ENCODE measurements around the gene ACTL10. TPM values are rescaled to one million over a fixed set of nuclear protein-coding genes. Genes with fewer than 3 reads are reported as not detected.
A peak's percentile ranks its signal among the peaks of the same experiment; 100 is the strongest.

The ACTL10 gene
- total and polyA plus RNA-seq, 2 of the 13 experiments (the other 11 are each of a cell fraction or from before 2014, with no cell fraction given), result not detected

- TF ChIP-seq PHF5A (CRISPR knock-in tag; IDR thresholded peaks at IDR 0.05; ENCODE audit: low read depth, unreplicated experiment) (no peak), RBFOX2 (IDR thresholded peaks at IDR 0.05; ENCODE audit: low read depth, low read length) (peak; percentile 43), ZNF644 (CRISPR knock-in tag; IDR thresholded peaks at IDR 0.05; ENCODE audit: low read depth) (no peak), ZNF101 (CRISPR knock-in tag; IDR thresholded peaks at IDR 0.05; ENCODE audit: borderline replicate concordance, low read depth) (no peak), SMYD3 (CRISPR knock-in tag; IDR thresholded peaks at IDR 0.05) (no peak), ZMYM4 (CRISPR knock-in tag; IDR thresholded peaks at IDR 0.05) (no peak), SAP130 (CRISPR knock-in tag; IDR thresholded peaks at IDR 0.05; ENCODE audit: low read depth) (peak; percentile 4; the same call in 1 of the 2 replicates), MZF1 (CRISPR knock-in tag; IDR thresholded peaks at IDR 0.05; ENCODE audit: borderline replicate concordance) (0 out of 2 replicates have a peak, but pooled peaks have one; percentile 77), ZNF224 (CRISPR knock-in tag; IDR thresholded peaks at IDR 0.05) (peak; percentile 38; the same call in 1 of the 2 replicates), GTF2F1 (IDR thresholded peaks at IDR 0.05; ENCODE audit: low read length) (no peak), NCOA1 (CRISPR knock-in tag; IDR thresholded peaks at IDR 0.05) (no peak), TIGD3 (CRISPR knock-in tag; IDR thresholded peaks at IDR 0.05; ENCODE audit: borderline replicate concordance) (no peak), ZNF772 (CRISPR knock-in tag; IDR thresholded peaks at IDR 0.05) (peak; percentile 34; the same call in 1 of the 2 replicates), MYC (CRISPR knock-in tag; IDR thresholded peaks at IDR 0.05; ENCODE audit: borderline replicate concordance) (0 out of 2 replicates have a peak, but pooled peaks have one; percentile 32), PATZ1 (CRISPR knock-in tag; IDR thresholded peaks at IDR 0.05) (peak; percentile 23; the same call in 1 of the 2 replicates), ZNF792 (CRISPR knock-in tag; IDR thresholded peaks at IDR 0.05) (no peak), ZNF136 (CRISPR knock-in tag; IDR thresholded peaks at IDR 0.05; ENCODE audit: low read depth) (no peak), HCFC1 (IDR thresholded peaks at IDR 0.05; ENCODE audit: low read depth, low read length) (0 out of 2 replicates have a peak, but pooled peaks have one; percentile 11), NAIF1 (CRISPR knock-in tag; IDR thresholded peaks at IDR 0.05; ENCODE audit: borderline replicate concordance) (no peak), ZNF563 (CRISPR knock-in tag; IDR thresholded peaks at IDR 0.05) (0 out of 2 replicates have a peak, but pooled peaks have one; percentile 36), THAP11 (CRISPR knock-in tag; IDR thresholded peaks at IDR 0.05) (no peak), DZIP1 (CRISPR knock-in tag; IDR thresholded peaks at IDR 0.05) (no peak; the same call in 1 of the 2 replicates), GATA4 (IDR thresholded peaks at IDR 0.05; ENCODE audit: borderline replicate concordance, low read depth) (0 out of 2 replicates have a peak, but pooled peaks have one; percentile 9)
- TF ChIP-seq, protein P1, sequence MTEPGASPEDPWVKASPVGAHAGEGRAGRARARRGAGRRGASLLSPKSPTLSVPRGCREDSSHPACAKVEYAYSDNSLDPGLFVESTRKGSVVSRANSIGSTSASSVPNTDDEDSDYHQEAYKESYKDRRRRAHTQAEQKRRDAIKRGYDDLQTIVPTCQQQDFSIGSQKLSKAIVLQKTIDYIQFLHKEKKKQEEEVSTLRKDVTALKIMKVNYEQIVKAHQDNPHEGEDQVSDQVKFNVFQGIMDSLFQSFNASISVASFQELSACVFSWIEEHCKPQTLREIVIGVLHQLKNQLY (CRISPR knock-in tag; IDR thresholded peaks at IDR 0.05), result no peak
Observed at GRCh38 chr20:33672426-33673113, 5.8 kb downstream of the ACTL10 start (continued).
